Left kidney (tissue), 2 donors: ENCODE measurements around the gene MZB1. TPM values are rescaled to one million over a fixed set of nuclear protein-coding genes. Genes with fewer than 3 reads are reported as not detected.
"Not testable (repeated sequence)": the region's sequence is repeated elsewhere in the genome, so short reads cannot be mapped to it uniquely, and the experiment has no call there.

Source experiments
- DNase-seq: peaks from one replicate; pipeline ENCODE4 v3.0.0-alpha.2; 2013
- polyA plus RNA-seq: library from polyadenylated mRNA; unstranded; fragments of 120-200 nt; gene quantifications from one replicate; pipeline ENCODE4 v1.2.1, GENCODE V29; 2013; ENCODE audit not compliant: insufficient read length

The MZB1 gene
- polyA plus RNA-seq, 1 donor: 0.96 TPM

DNA sequence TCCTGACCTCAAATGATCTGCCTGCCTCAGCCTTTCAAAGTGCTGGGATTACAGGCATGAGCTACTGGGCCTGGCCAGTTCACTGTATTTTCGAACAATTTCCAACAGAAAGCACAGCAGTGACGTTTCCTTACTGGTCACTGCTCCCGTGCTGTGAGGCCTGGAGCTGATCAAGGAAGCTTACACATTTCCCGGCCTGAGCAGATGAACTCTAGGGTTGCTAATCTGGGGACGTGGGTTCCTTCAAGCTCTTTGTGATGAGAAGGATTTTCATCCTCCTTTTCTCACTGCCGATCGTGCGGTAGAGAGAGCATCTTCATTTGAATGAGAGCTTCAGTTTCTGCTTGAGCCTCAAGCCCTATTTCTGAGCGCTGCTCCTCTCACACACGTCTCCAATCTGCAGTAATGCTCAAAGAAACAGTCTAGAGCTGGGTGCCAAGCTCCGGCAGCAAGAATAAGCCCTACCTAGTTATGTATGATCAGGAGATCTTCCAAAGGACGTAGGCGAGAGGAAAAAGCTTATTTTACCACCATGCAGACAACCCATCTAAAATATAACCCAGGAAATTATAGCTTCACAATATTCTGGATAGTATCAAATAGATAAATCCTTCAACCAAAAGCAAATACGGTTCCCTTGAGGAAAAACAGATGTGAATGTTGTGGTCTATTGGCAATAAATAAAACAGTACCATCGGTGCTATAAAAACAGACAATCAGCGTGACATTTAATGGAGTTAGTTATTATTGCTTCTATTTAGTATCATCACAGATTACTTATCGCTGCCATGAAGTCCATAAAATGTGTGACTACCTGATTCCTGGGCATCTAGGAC lies 21.5 kb upstream of the MZB1 start:
- DNase-seq: no peak

DNA sequence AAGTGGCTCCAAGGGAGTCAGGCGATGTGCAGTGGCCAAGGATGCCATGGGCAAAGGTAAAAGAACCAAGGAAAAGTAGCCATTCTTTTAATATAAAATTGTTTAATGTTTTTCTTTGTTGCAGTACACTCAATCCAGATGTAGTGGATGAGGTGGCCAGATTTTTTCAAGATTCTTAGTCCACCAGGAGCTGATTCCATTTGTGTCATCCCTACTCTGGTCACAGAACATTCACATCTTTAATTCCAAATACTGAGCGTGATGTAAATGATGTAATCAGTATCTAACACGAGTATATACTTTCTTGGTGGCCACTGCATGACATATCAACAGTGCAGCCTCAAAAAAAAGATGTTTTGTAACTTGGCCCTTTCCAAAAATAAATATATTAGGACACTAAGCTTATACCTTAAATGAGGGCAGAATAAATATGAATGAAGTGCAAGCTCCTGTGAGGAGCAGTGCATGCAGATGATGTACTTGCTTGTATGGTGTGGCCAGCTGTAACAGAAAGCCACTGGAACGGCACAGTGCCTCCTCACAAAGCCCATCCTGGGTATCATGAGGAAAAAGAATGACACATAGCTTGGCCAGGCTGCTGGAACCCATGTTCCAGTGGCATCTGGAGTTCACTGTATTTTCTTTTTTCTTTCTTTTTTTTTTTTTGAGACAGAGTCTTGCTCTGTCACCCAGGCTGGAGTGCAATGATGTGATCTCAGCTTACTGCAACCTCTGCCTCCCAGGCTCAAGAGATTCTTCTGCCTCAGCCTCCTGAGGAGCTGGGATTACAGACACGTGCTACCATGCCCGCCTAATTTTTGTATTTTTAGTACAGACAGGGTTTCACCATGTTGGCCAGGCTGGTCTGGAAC lies 20.6 kb upstream of the MZB1 start:
- no peak for DNase-seq

DNA sequence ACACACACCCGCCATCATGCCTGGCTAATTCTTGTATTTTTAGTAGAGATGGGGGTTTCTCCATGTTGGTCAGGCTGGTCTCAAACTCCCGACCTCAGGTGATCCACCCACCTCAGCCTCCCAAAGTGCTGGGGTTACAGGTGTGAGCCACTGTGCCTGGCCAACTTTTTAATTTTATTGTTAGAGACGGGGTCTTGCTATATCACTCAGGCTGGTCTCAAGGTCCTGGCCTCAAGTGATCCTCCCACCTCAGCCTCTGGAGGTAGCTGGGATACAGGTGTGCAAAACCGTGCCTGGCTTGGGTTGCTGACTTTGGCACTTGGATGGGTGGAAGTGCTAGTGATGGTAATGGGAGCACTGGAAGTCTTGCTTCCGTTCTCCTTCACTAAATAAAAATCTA lies 19.4 kb upstream of the MZB1 start:
- not testable (repeated sequence) for DNase-seq

DNA sequence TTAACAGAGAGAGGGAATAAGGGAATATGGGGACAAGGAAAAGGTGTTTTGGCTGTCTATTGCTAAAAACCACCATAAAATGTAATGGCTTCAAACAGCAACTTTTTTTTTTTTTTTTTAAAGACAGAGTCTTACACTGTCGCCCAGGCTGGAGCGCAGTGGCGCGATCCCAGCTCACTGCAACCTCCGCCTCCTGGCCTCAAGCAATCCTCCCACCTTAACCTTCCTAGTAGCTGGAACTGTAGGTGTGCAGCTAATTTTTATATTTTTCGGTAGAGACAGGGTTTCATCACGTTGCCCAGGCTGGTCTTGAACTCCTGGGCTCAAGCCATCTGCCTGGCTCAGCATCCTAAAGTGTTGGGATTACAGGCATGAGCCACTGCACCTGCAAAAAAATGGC lies 18.5 kb upstream of the MZB1 start:
- DNase-seq: no peak

DNA sequence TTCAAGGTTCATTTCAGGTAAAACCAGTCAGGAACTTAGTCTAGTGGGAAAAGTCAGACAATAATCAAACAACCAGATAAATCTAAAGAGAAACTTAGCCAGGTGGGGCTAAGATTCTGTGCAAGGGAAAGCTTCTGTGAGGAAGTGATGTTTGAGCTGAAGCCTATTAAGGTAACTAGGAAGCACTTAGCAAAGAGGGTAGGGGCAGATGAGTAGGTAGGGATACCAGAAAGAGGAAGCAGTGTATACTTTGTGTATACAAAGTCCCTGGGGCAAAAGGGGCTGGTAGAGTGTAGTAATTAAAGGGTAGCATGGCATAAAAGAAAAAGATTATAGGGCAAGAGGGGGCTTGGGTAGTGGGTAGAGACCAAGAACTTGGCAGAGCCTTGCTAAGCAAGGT lies 17.8 kb upstream of the MZB1 start:
- no peak for DNase-seq

DNA sequence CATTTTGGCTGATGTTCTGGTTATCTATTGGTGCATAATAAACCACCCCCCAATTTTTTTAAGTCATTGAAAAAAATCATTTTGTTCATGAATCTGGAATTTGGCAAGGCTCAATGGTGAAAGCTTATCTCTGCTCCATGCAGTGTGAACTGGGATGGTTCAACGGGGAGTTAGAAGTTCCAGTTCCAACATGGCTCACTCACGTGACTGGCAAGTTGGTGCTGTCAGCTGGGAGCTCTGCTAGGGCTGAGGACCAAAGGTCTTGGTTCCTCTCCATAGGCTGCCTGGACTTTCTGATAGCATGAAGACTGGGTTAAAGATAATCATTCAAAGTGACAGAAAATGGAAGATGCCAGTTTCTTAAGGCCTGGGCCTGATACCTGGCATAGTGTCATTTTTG lies 17.2 kb upstream of the MZB1 start:
- no peak for DNase-seq

DNA sequence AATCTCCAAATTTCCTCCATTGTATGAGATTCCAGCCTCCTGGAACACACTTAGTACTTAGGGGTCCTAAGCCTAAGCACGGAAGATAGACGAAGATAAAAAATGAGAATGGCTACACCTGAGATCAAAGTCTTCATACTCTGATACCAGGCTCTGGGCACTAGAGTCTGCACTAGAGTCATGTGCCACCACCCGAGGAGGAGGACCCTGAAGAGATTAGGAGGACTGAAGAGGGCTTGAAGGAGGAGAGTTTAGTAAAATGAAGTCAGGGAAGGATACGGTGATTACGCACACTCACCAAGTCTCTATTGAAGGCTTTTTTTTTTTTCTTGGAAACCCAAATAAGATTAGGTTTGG lies 14.7 kb upstream of the MZB1 start:
- DNase-seq: no peak

DNA sequence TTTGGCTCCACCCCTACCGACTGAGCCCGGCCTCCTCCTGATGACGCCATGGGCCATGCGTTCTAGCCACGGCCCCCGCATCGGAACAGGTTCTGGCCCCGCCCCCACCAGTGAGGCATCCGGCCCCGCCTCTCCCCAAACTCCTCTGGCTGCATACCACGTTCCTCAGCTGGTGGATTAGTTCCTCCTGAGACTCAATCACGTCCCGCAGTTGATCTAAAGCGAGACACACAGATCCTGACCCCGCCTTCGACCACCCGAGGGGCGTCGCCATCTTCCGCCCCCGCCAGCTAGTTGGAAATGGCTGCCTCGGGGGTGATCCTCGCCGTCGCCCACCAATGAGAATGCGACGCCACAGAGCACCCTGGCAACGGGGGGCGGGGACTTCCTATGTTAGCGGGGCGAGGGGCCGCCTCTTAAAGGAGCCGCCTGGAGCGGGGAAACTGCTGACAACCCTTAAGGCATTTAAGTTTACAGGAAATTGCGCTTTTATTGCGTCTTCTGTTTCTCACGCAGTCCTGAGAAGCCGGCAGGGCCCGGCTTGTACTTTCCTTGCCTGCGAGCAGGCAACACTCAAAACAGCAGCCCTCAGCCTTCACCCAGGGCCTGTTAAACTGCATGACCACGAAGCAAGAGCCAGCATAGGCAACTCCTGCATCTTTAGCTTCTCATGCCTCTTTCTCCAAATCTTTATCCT lies 14.2 kb upstream of the MZB1 start, which contains the start of gene SPATA24:
Gene SPATA24, minus strand, starts transcription at position 303 of the 697 bp plus-strand sequence. Its CDS starts 29 bp downstream, at position 274.
- peak; percentile 98 for DNase-seq

DNA sequence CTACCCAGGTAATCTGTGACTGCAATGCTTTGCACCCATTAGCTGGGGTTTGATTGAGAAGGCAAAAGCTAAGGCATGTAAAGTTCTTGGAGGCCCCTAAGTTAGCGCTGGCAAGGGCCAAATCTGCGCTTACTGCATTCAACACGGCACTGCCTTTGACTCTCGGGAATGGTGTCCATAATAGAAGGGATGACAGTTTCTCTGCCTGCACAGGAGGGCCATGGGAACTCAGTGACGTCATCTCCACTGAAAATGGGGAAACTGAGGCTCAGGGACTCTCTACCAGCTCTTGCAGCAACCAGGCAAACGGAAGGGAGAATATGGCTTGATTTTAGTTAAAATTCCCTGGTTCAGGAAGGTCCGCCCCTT lies 13.7 kb upstream of the MZB1 start:
- no peak for DNase-seq

DNA sequence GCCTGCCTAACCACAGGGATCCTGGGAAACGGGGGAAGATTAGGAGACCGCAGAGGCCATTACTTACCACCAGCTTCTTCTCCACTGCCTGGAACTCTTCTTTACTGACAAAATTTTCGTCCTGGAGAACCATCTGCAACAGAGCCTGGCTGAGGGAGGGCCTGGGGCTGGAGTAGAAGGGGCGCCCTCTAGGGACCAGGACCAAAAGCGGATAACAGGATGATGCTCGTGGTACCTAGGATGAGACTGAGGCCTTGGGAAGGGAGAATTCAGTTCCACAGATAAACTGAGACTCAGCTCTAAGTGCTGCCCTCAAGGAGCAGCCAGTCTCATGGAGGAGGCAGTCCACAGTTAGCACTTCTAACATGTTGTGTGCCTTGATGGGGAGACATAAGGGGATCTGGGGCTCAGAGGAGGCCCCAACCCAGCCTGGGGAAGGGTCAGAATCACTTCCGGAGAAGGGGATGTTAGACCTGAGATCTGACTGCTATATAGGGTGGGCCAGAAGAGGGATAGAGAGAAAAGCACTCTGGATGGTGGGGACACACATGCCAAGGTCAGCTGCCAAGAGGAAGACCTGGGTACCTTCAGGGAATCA lies 12.9 kb upstream of the MZB1 start:
- no peak for DNase-seq

DNA sequence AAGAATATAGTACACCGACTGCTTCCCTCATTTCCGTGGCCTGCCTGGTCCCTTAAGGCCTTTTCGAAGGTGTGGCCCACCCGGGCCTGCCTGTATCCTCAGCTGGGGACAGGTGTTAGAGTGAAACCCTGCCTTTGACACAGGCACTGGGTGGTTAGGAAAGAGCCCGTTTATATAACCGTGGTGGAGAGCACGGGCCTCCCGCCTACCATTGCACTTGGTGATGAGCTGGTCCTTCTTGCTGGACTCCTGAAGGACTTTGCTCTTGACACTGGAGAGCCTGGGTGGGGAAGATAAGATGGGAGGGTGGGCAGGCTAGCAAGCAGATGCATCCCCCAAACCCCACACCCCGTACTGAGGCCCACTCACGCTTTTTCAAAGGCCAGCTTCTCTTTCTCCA lies 11.8 kb upstream of the MZB1 start:
- no peak for DNase-seq

DNA sequence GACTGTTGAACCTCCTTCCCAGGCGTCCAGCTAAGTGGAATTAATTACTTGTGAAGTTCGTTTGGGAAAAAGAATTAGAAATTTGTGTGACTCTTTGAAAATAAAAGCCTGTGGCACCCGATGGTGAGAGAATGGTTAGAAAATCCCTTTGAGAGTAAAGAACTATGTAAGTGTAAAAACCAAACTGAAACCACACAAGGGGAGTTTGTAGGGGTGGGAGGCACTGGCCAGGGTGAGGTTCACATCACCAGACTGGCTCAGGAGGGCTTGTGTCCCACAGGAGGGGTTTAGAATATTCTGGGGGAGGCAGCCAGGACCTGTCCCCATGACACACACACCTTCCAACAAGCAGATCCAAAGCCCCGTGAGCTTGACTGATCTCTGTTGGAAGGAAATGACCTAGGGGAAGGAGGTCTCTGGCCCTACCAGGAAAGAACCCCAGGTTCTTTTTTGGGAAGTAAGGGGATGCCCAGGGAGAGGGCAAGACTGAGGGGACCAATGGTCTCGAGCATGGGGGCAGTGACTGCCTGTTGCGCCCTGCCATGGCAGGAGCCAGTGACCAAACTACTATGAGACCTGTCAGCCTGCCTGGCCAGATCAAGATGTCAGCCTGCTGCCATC lies 9.9 kb upstream of the MZB1 start:
- DNase-seq: no peak

DNA sequence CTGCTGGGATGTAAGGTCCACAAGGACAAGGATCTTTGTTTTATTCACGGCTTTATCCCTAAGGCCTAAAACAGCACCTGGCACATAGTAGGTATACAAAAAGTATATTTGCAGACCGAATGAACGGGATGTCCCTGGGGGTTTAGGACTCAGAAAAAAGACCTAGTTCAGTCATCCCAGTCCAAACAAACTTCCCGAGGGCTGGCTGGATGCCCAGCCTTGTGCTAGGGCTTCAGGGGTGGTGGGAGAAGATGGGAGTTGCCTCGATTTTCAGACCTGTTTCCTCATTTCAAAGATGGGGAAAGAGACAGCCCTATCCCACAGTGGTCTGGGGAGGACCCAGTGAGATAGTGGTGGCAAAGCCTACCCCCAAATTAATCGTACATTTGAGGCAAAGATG lies 8.2 kb upstream of the MZB1 start:
- DNase-seq: no peak

DNA sequence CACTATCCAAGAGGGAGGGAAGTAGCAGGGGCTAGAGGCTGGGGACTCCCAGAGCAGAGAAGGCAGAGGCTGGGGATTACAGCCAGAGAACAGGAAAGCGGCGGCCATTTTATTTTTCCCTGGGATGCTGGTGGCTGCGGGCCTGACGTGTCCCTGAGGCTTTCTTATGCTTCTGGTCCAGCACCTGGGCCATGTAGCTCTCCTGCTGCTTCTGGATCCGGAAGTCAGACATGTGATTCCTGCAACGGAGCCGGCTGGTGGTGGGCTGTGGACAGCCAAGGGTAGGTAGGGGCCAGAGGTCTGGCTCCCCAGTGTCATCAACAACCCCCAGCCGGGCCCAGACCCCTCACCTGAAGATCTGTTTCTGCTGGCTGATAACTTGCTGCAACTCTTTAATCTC lies 7.0 kb upstream of the MZB1 start:
- DNase-seq: no peak

DNA sequence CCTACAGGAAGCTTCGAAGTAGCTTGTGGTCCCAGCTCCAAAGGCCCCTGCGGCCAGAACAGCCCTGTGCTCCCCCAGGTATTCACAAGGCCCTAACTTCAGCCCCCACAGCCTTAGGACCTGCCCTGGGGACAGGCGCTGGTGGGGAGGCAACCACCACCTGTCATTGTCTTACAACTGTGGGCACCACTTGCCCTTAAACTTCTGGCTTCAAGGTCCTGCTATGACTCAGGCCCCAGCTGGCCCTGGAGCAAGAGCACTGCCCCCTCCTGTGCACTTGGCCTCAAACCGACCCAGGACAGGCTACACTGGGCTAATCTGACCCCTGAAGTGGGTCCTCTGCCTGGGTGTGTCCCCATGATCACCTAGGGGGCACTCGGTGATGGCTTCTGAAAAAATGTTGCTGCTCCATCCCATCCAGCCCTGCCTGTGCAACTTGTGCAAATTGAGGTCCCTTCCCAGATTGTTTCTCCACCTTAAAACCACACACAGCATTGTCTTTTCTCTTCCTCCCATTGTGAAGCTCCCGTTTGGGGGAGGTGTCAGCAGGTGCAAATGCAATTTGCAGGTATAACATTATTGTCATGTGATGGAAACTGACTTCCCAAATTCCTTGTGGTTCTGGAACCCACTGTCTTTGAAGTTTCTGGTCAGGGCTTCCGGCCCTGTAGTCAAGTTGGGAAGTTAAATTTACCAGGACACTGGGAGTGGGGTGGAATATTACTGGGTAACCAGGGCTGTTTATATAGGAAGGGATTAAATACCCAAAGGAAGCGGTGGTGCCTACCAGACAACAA lies 6.3 kb upstream of the MZB1 start:
- no peak for DNase-seq

DNA sequence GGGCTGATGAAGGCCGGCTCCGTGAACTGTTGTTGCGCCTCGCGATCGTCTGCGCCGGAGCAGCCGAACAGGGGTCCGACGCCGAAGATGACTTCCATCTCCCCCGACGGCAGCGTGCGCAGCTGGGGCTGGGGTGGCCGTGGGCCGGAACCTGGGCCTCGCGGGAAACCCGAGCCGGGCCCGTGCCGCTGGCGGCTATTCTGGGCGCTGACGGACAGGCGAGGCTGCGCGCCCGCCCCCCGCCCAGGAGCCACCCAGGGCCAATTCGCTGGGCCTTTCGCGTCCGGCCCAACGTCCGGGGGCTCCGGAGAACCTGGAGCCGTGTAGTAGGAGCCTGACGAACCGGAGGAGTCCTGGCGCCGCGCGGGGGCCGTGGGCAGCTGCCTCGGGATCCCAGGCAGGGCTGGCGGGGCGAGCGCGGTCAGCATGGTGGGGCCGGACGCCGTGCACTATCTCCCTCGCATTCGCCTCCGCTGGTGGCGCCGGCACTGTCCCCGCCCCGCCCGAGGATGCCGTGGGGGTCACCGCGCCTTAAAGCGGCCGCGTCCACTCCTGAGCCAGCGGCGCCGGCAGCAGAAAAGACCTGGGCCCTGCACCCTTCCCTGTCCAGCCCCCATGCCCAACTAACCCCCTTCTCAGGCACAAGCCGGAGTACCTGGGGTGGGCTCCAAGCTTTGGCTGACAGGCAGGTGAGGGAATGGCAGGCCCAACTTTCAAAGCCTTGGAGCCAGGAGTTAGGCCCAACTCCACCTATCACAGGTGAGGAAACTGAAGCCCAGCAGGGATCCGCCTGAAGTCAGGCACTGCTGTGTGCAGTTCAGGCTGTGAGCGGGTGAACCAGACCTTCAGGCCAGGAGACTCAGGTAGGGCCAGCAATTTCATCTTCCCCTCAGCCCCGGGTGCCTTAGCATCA lies 5.2 kb upstream of the MZB1 start, which contains the start of gene PROB1:
Gene PROB1, minus strand, starts transcription at position 451 of the 913 bp plus-strand sequence. Its CDS starts 23 bp downstream, at position 428.
- peak; percentile 17 for DNase-seq

DNA sequence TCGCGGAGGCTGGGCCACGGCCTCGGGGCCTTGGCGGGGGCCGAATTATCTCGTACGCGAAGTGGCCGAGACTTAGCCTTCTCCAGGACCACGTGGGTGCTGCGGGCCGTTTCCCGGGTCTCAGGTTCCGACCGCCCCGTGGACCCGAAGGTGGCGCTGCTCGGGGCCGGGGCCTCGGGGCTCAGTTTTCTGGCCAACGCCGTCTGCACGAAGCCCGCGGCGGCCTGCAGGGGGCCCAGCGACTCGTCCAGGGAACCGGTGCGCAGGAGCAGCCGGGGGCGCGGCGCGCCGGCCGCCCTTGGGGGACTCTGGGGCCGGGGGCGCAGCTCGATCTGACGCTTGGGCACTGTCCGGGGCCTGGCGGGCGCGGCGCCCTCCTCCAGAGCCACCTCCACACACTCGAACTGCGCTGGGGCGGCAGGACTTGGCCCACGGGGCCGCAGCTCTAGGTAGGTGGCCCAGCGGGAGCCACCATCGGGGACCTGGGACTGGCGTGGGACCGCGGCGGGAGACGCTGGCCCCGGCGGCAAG lies 4.5 kb upstream of the MZB1 start:
- peak; percentile 30 for DNase-seq

DNA sequence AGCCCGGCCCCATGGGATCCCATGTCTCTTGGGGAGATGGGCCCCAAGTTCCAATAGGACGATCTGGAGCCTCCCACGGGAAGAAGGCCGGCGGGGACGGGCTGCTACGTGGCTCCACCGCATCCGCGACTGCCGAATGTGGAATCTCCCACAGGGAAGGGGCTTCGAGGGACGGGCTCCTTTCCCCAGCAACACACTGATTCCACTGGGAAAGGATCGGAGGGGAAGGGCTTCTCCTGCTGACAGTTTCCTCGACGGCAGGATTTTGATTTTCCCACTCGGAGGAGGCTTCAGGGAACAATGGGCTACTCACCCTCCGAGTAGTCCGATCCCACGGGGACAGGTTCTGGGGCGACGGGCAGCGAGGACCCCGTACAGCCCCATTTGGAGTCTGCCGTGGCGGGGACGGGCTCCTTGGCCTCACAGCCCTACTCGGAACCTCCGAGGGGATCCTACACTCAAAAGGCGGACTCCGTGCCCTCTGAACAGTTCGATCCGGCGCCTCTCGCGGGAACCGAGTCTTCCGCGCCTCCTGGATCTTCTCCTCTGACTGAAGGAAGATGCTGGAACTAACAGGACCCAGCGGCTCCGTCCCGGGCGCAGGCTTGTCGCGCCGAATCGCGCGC lies 3.9 kb upstream of the MZB1 start:
- no peak for DNase-seq
